ES-I3 (cell line): ENCODE data around the gene ARHGEF28.

Experiments used
- H3K36me3 ChIP-seq: 2 replicates; pipeline ENCODE4 v1.6.1; 2013; ENCODE audit warnings: mild to moderate bottlenecking, low read length, control low read depth, moderate library complexity; ENCODE audit not compliant: insufficient read depth
- H3K4me1 ChIP-seq: 2 replicates; pipeline ENCODE4 v1.6.1; 2013; ENCODE audit warnings: mild to moderate bottlenecking, control low read depth, low read length; ENCODE audit not compliant: insufficient read depth
- H3K9ac ChIP-seq: 2 replicates; pipeline ENCODE4 v1.6.1; 2013; ENCODE audit warnings: low read depth, mild to moderate bottlenecking, low read length, moderate library complexity
- H3K9me3 ChIP-seq: 2 replicates; pipeline ENCODE4 v1.6.1; 2013; ENCODE audit warnings: mild to moderate bottlenecking, low read length, moderate library complexity; ENCODE audit not compliant: control insufficient read depth, insufficient read depth

The ARHGEF28 gene

GRCh38 chr5:73917433-73917832 is 291.4 kb downstream of the ARHGEF28 start:
- H3K9me3 ChIP-seq: no peaks in the 10 kb centered on the region
- H3K9ac ChIP-seq: no peak overlapping the region
- no peaks in the 10 kb centered on the region for H3K4me1 ChIP-seq
- no peaks in the 10 kb centered on the region for H3K36me3 ChIP-seq

DNA sequence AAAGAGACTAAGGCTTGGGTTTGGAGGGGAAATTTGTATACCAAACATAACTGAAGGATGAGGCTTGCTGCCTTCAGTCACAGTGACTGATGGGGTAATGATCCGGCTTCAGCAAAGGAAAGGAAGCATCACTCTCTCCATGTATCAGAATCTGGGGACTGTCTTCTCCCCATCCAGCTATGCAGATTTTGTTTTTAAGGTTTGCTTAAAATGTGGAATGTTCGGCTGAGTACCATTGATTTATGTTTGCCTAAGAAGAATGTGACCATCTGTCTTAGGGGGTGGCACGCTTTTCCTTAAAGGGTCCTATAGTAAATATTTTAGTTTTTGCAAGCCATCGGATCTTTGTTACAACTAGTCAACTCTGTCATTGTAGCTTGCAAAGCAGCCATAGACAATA is 291.9 kb downstream of the ARHGEF28 start:
- Histone ChIP-seq H3K9ac (no peak overlapping the region), H3K36me3 (no peaks in the 10 kb centered on the region), H3K4me1 (peaks cover 3% of the 10 kb centered on the region; the same call in 1 of the 2 replicates), H3K9me3 (no peaks in the 10 kb centered on the region)

- peaks cover 5% of the 10 kb centered on the region; the same call in 1 of the 2 replicates for H3K4me1 ChIP-seq
- H3K9ac ChIP-seq: no peak overlapping the region
- H3K9me3 ChIP-seq: no peaks in the 10 kb centered on the region
- no peaks in the 10 kb centered on the region for H3K36me3 ChIP-seq
Measured at GRCh38 chr5:73918791-73919221, 292.8 kb downstream of the ARHGEF28 start.

DNA sequence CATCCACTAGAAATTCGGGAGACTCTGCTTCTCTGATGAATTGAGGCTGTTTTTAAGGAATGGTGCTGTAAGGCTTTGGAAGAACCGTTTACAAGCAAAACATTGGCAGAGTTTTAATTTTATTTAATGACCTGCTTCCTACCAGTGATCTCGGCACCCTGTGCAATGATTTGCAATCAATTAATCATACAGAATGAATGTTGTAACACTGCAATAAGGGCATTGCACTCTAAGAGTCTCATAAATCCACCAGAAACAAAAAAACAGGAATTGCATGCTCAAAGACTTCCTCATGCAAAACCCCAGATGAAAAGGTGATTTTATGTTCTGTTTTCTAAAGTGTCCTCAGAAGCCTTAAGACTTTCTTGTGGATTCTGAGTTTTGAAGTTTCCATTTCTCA is 295.7 kb downstream of the ARHGEF28 start:
- Histone ChIP-seq H3K9me3 (no peaks in the 10 kb centered on the region), H3K9ac (no peak overlapping the region), H3K4me1 (peaks cover 5% of the 10 kb centered on the region; the same call in 1 of the 2 replicates), H3K36me3 (no peaks in the 10 kb centered on the region)

GRCh38 chr5:73922224-73922623 is 296.2 kb downstream of the ARHGEF28 start:
- Histone ChIP-seq H3K4me1 (peaks cover 5% of the 10 kb centered on the region; the same call in 1 of the 2 replicates), H3K9me3 (no peaks in the 10 kb centered on the region), H3K9ac (no peak overlapping the region)

GRCh38 chr5:73922875-73923557 is 297.0 kb downstream of the ARHGEF28 start:
- no peaks in the 10 kb centered on the region for H3K36me3 ChIP-seq
- H3K4me1 ChIP-seq: peaks cover 5% of the 10 kb centered on the region; the same call in 1 of the 2 replicates
- no peak overlapping the region for H3K9ac ChIP-seq
- no peaks in the 10 kb centered on the region for H3K9me3 ChIP-seq

More at GRCh38 chr5:73922224-73922623, 296.2 kb downstream of the ARHGEF28 start:
- H3K36me3 ChIP-seq: no peaks in the 10 kb centered on the region

DNA sequence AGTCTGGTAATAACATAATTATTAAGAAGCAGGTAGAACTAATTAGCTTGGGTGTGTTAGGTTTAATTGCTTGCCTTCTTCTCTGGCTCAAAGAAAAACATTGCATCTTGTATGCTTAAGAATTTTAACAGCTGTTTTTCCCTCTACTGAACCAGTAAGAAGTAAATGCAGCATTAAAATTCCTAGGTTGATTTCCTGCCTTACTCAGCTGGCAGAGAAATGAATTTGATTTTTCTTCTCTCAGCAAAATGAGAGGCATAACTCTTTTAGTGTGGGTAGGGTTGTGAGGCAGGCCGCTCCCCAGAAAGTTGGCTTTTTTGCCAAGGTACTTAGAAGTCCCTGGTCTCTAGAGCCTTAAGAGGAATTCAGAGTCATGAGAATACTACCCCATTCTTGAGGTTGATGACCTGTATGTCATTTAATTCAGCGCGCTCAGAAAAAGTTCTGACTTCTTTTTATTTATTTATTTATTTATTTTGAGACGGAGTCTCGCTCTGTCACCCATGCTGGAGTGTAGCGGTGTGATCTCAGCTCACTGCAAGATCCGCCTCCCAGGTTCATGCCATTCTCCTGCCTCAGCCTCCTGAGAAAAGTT is 302.6 kb downstream of the ARHGEF28 start:
- no peaks in the 10 kb centered on the region for H3K4me1 ChIP-seq

DNA sequence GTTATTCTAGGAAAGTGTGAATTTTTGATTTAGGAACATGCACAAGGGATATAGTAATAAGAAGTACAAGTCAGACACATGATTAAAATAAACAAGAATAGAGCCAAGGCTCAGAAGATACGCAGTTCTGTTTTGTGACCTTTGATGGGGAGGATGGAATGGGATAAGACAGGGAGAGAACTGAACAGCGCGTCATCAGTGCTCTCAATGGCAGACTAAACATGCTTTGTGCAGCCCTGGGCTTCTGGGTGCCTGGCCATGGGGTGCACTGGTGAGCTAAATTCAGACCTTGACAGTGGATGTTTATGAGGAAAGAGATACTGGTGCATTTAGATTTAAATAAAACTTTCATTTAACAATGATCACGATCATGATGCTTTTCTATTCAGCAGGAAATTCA is 309.7 kb downstream of the ARHGEF28 start:
- Histone ChIP-seq H3K4me1 (no peaks in the 10 kb centered on the region; the same call in 1 of the 2 replicates), H3K36me3 (no peaks in the 10 kb centered on the region), H3K9me3 (no peaks in the 10 kb centered on the region), H3K9ac (no peak overlapping the region)

More for the DNA sequence above, 302.6 kb downstream of the ARHGEF28 start:
- Histone ChIP-seq H3K9ac (no peak overlapping the region), H3K9me3 (no peaks in the 10 kb centered on the region), H3K36me3 (no peaks in the 10 kb centered on the region)

DNA sequence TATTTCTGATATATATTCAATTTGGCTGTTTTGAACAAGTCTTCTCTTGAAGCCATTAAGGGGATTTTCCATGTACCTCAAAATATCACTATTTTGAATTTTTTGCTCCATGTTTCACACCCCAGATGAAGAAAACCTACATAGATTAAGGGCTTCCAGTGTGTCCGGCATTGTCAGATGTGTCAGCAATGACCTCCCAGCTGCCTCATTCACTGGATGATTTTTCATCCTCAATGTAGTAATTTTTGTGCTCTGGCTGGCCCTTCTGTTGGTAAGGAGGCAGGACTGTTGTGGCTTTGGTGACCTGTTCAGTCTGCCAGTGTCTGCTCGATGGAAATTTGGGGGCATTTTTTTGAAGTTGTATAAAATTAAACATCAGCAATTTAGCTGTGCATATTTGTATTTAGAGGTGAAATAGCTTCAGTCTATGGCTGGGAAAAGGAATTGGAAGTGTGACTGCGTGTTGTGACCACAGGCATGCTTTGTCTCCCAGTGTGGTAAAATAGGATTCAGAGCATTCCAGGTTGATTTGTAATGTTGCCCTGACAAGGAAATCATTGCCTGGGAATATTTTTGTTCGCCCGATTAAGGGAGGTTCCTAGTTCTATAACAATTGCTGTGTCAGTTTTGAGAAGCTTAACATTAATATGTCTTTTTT is 312.4 kb downstream of the ARHGEF28 start:
- Histone ChIP-seq H3K9me3 (no peaks in the 10 kb centered on the region), H3K9ac (no peak overlapping the region)

GRCh38 chr5:73938938-73939320 is 312.9 kb downstream of the ARHGEF28 start:
- no peaks in the 10 kb centered on the region for H3K9me3 ChIP-seq
- no peaks in the 10 kb centered on the region for H3K36me3 ChIP-seq
- no peaks in the 10 kb centered on the region; the same call in 1 of the 2 replicates for H3K4me1 ChIP-seq
- no peak overlapping the region for H3K9ac ChIP-seq

More for the DNA sequence above, 312.4 kb downstream of the ARHGEF28 start:
- H3K36me3 ChIP-seq: no peaks in the 10 kb centered on the region
- H3K4me1 ChIP-seq: no peaks in the 10 kb centered on the region; the same call in 1 of the 2 replicates

- Histone ChIP-seq H3K36me3 (no peaks in the 10 kb centered on the region), H3K9ac (no peak overlapping the region), H3K9me3 (no peaks in the 10 kb centered on the region), H3K4me1 (no peaks in the 10 kb centered on the region; the same call in 1 of the 2 replicates)
Measured at GRCh38 chr5:73939557-73939956, 313.6 kb downstream of the ARHGEF28 start.

GRCh38 chr5:73940026-73940425 is 314.0 kb downstream of the ARHGEF28 start:
- Histone ChIP-seq H3K9ac (no peak overlapping the region), H3K4me1 (no peaks in the 10 kb centered on the region; the same call in 1 of the 2 replicates), H3K9me3 (no peaks in the 10 kb centered on the region), H3K36me3 (no peaks in the 10 kb centered on the region)

DNA sequence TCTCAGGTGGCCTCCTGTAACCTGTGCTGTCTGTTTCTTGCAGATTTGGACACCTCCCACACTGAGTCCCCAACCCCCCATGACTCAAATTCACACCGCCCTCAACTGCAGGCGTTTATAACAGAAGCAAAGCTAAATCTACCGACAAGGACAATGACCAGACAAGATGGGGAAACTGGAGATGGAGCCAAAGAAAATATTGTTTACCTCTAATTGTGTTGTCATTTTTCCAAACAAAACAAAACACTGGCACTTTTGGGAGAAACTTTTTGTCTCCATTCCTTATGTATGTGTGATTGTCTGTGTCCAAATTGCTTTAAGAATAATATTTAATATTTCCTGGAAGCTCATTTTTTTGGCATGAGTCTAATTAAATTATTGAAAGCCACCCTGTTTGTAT is 314.8 kb downstream of the ARHGEF28 start:
- H3K9me3 ChIP-seq: no peaks in the 10 kb centered on the region
- no peaks in the 10 kb centered on the region for H3K36me3 ChIP-seq
- no peaks in the 10 kb centered on the region; the same call in 1 of the 2 replicates for H3K4me1 ChIP-seq
- H3K9ac ChIP-seq: no peak overlapping the region

- Histone ChIP-seq H3K9ac (no peak overlapping the region), H3K9me3 (no peaks in the 10 kb centered on the region), H3K4me1 (no peaks in the 10 kb centered on the region; the same call in 1 of the 2 replicates), H3K36me3 (no peaks in the 10 kb centered on the region)
Measured at GRCh38 chr5:73942783-73943182, 316.8 kb downstream of the ARHGEF28 start.
